ENCODE data around the gene SPPL2A.
"Not testable (repeated sequence)": the region's sequence is repeated elsewhere in the genome, so short reads cannot be mapped to it uniquely, and the experiment has no call there.

SPPL2A gene

DNA sequence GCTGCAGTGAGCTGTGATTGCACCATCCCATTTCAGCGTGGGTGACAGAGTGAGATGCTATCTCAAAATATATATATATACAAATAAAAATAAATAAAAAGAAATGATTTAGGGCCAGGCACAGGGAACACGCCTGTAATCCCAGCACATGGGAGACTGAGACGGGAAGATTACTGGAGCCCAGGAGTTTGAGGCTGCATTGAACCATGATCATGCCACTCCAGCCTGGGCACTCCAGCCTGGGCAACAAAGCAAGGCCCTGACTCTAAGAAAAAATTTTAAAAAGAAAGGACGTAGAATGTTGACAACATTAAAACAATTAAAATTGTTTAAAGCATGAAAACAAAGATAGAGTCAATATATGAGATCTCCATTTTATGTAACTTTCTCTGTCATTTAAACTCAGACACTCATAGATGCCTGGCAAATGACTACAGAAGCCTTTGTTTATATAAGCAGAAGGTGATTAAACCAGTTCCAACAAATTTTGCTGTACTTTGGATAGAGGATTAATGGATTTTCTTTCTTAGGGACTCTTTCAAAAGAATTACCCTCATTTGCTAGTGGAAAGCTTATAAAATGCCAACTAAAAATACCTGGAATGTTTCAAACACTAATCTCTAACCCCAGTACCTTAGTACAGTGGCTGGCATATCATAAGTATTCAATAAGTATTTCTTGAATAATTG lies 68.3 kb downstream of the SPPL2A start:
- TF ChIP-seq, protein P1, sequence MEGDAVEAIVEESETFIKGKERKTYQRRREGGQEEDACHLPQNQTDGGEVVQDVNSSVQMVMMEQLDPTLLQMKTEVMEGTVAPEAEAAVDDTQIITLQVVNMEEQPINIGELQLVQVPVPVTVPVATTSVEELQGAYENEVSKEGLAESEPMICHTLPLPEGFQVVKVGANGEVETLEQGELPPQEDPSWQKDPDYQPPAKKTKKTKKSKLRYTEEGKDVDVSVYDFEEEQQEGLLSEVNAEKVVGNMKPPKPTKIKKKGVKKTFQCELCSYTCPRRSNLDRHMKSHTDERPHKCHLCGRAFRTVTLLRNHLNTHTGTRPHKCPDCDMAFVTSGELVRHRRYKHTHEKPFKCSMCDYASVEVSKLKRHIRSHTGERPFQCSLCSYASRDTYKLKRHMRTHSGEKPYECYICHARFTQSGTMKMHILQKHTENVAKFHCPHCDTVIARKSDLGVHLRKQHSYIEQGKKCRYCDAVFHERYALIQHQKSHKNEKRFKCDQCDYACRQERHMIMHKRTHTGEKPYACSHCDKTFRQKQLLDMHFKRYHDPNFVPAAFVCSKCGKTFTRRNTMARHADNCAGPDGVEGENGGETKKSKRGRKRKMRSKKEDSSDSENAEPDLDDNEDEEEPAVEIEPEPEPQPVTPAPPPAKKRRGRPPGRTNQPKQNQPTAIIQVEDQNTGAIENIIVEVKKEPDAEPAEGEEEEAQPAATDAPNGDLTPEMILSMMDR (IDR thresholded peaks at IDR 0.05; ENCODE audit: low read depth, low read length, missing control alignments), result no peak
- DNase-seq (ENCODE audit: low read depth), result no peak

DNA sequence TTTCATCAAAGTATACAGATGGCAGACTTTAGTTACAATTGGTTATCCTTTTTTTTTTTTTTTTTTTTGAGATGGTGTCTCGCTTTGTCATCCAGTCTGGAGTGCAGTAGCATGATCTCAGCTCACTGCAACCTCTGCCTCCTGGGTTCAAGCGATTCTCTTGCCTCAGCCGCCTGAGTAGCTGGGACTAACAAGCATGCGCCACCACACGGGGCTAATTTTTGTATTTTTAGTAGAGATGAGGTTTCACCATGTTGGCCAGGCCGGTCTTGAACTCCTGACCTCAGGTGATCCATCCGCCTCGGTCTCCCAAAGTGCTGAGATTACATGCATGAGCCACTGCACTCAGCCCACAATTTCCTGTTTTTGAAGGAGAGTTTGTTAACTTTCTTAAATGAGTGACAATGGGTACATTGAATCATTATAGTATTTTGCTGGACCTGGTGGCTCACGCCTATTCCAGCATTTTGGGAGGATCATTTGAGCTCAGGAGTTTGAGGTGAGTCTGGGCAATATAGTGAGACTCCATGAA lies 70.8 kb downstream of the SPPL2A start:
- not testable (repeated sequence) for H3K4me3 ChIP-seq (ENCODE audit: low read depth, low read length); DNase-seq (ENCODE audit: low read depth)

More for the DNA sequence above, 68.3 kb downstream of the SPPL2A start:
- H3K4me3 ChIP-seq (ENCODE audit: low read depth, low read length), result no peak overlapping the region

DNA sequence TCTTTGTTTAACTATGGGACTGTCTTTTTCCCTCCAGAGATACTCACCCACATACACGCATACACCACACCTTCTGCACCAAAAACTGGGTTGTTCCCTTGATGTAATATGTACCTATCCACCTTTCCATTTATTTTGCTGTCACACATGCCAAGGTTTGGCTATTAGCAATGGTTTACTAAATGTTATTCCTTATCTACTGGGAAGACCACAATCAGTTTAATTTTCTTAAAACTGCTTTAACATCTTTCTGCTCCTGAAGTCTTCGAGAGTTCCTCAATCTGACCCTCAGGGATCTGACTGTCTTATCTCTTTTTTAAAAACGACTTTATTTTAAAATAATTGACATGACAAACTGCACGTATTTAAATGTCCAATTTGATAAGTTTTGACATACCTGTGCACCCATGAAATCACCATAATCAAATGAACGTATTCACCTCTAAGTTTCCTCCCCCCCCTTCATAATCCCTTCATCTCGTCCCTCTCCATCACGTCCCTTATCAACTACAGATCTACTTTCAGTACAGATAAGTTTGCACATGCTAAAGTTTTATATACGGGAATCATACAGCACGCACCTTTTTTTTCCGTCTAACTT lies 78.1 kb downstream of the SPPL2A start:
- TF ChIP-seq, protein P1 (IDR thresholded peaks at IDR 0.05; ENCODE audit: low read depth, low read length, missing control alignments), result no peak
- peak overlapping the region; percentile 72 for H3K4me3 ChIP-seq (ENCODE audit: low read depth, low read length)
- DNase-seq (ENCODE audit: low read depth), result no peak

DNA sequence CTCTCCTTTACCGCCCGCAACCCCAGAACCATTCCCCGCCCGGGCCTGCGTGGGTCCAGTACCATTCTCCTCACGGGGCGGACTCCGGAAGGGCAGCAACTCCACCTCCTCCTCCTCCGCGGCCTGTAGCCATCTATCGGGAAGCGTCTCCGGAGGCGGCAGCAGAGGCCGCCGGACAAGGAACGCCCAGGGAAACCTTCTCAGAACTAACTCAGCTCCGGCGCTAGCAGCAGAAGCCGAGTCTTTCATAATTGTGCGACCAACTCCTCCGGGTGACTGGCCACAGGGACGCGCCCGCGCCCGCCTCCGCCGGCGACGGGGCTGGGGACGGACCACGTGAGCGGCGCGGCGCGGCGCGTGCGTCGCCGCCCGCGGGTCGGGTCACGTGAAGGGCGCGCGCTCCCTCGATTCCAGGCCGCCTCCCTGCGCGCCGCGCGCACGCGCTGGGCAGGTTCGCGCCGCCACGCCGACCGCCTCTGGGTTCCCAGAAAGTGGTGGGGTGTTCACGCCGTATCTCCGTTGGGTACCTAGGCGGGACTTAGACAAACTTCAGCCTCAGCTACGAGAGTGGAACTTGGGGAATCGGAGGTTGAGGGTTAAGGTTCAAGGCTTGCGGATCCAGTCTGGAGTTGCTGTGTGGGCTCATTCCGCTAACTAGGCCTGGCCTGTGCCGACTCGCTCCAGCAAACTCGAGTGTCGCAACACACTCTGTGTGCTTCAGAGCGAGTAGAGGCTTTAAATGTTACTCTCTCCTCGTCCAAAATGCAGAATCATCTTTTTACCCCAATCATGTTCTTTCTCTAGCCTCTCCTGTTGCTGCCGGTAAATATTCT lies 78.8 kb downstream of the SPPL2A start, which contains the start of gene TRPM7:
Gene TRPM7 (minus strand): TSS at position 329 of the 833 bp plus-strand sequence. CDS start 264 bp downstream, at position 65.
- H3K4me3 ChIP-seq (ENCODE audit: low read depth, low read length), result peak within 1 kb of the TSS; percentile 72
- TF ChIP-seq, protein P1 (IDR thresholded peaks at IDR 0.05; ENCODE audit: low read depth, low read length, missing control alignments), result no peak
- DNase-seq (ENCODE audit: low read depth), result peak; percentile 62

DNA sequence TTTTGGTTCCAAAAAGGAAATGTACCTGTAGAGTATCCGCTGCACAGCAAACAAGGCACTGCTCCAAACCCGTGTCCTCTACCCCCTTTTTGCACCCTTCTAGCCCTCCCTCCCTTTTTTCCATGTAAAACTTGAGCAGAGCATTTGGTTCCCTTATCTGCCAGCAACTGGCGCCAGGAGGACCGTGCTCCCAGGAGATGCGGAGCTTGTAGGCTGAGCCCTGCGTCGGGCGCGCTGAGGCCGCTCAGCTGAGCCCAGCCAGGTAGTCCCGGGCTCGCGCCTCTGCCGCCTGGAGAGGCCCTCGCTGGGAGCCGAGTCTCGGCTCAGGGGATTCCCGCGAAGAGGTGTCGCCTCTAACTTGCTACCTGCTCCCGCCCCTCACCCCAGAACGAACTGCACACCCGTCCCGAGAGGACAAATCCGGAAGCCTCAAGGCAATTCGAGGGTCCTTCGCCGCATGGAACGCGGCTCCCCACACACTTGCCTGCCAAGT lies 79.5 kb downstream of the SPPL2A start:
- TF ChIP-seq, protein P1 (IDR thresholded peaks at IDR 0.05; ENCODE audit: low read depth, low read length, missing control alignments), result no peak
- DNase-seq (ENCODE audit: low read depth), result peak; percentile 33
- peak overlapping the region; percentile 70 for H3K4me3 ChIP-seq (ENCODE audit: low read depth, low read length)

DNA sequence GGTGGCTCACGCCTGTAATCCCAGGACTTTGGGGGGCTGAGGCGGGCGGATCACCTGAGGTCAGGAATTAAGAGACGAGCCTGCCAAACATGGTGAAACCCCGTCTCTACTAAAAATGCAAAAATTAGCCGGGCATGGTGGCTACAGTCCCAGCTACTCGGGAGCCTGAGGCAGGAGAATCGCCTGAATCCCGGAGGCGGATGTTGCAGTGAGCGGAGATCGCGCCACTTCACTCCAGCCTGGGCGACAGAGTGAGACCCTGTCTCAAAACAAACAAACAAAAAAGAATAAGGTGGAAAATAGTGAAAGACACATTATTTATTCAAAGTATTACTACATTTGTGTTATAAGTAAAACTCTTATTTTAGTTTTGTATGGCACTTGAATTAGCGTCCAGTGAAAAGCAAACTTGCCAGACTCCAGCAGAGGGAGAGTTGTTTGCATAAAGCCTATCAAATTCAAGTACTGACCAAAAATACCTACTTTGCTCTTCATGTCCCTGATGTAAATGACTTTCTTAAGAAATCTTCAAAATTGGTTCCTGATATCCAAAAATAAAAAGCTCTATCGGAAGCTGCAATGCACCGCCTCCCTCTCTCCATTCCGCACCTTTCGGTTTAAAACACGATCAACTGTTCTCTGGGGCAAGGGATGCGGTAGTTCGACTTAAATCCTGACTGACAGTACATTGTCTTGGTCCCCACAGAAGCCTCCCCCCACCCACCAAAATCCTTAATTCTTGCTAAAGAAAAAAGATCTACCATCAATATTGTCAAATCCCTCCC lies 80.1 kb downstream of the SPPL2A start:
- TF ChIP-seq, protein P1 (IDR thresholded peaks at IDR 0.05; ENCODE audit: low read depth, low read length, missing control alignments), result no peak
- no peak for DNase-seq (ENCODE audit: low read depth)
- H3K4me3 ChIP-seq (ENCODE audit: low read depth, low read length), result peak overlapping the region; percentile 70

Measured in GM12864 (cell line).